Ishikawa (cell line): ENCODE measurements around the gene JMJD4.

Source experiments
- CEBPB ChIP-seq: IDR thresholded peaks from 2 replicates; pipeline ENCODE4 v1.6.1; 2012
- CREB1 ChIP-seq: IDR thresholded peaks from 2 replicates; pipeline ENCODE4 v1.6.1; 2012; ENCODE audit warnings: low read depth
- EGR1 ChIP-seq: IDR thresholded peaks from 2 replicates; pipeline ENCODE4 v1.6.1; 2012
- EP300 ChIP-seq: IDR thresholded peaks from 2 replicates; pipeline ENCODE4 v1.6.1; 2012; ENCODE audit warnings: borderline replicate concordance
- FOXM1 ChIP-seq: IDR thresholded peaks from 2 replicates; pipeline ENCODE4 v1.6.1; 2012; ENCODE audit warnings: low read depth, borderline replicate concordance
- NFIC ChIP-seq: IDR thresholded peaks from 2 replicates; pipeline ENCODE4 v1.6.1; 2012
- RAD21 ChIP-seq: IDR thresholded peaks from 2 replicates; pipeline ENCODE4 v1.6.1; 2012; ENCODE audit warnings: low read depth
- TAF1 ChIP-seq: IDR thresholded peaks from 2 replicates; pipeline ENCODE4 v1.6.1; 2012; ENCODE audit warnings: low read depth, mild to moderate bottlenecking
- TCF12 ChIP-seq: IDR thresholded peaks from 2 replicates; pipeline ENCODE4 v1.6.1; 2012; ENCODE audit warnings: low read depth
- TEAD4 ChIP-seq: IDR thresholded peaks from 2 replicates; pipeline ENCODE4 v1.6.1; 2012
- YY1 ChIP-seq: IDR thresholded peaks from 2 replicates; pipeline ENCODE4 v1.6.1; 2012; ENCODE audit warnings: low read depth
- ZBTB7A ChIP-seq: IDR thresholded peaks from 2 replicates; pipeline ENCODE4 v1.6.1; 2012; ENCODE audit warnings: low read depth
- TF ChIP-seq, protein P1 (sequence below): IDR thresholded peaks from 2 replicates; pipeline ENCODE4 v1.6.1; 2012
- TF ChIP-seq, protein P2 (sequence below): IDR thresholded peaks from 2 replicates; pipeline ENCODE4 v1.6.1; 2012
- TF ChIP-seq, protein P3 (sequence below): IDR thresholded peaks from 2 replicates; pipeline ENCODE4 v1.6.1; 2012; ENCODE audit warnings: low read depth, mild to moderate bottlenecking

Gene JMJD4

DNA sequence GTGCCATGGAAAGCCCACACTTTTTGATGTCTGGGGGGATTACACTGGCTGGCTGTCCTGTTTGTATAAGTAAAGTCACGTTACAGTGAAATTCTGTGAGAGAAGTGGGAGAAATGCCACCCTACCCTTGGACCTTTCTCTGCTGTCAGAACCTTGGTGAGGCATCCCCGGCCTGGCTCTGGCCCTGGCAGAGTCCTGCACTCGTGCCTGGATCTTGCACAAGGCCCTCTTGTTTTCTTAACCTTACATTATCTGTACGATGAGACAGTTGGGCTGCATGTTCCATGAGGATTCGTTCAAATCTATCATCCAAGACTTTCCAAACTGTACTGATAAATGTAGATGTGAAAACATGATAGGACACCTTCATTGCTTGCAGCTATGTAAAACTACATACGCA, 11.6 kb upstream of the JMJD4 start:
- TF ChIP-seq CREB1 (no peak), TAF1 (no peak), FOXM1 (no peak), TCF12 (no peak), NFIC (no peak), EGR1 (no peak), CEBPB (no peak), TEAD4 (no peak), YY1 (no peak), ZBTB7A (no peak)
- TF ChIP-seq, protein P1, sequence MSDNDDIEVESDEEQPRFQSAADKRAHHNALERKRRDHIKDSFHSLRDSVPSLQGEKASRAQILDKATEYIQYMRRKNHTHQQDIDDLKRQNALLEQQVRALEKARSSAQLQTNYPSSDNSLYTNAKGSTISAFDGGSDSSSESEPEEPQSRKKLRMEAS: no peak
- TF ChIP-seq, protein P2, sequence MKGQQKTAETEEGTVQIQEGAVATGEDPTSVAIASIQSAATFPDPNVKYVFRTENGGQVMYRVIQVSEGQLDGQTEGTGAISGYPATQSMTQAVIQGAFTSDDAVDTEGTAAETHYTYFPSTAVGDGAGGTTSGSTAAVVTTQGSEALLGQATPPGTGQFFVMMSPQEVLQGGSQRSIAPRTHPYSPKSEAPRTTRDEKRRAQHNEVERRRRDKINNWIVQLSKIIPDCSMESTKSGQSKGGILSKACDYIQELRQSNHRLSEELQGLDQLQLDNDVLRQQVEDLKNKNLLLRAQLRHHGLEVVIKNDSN: no peak
- TF ChIP-seq, protein P3, sequence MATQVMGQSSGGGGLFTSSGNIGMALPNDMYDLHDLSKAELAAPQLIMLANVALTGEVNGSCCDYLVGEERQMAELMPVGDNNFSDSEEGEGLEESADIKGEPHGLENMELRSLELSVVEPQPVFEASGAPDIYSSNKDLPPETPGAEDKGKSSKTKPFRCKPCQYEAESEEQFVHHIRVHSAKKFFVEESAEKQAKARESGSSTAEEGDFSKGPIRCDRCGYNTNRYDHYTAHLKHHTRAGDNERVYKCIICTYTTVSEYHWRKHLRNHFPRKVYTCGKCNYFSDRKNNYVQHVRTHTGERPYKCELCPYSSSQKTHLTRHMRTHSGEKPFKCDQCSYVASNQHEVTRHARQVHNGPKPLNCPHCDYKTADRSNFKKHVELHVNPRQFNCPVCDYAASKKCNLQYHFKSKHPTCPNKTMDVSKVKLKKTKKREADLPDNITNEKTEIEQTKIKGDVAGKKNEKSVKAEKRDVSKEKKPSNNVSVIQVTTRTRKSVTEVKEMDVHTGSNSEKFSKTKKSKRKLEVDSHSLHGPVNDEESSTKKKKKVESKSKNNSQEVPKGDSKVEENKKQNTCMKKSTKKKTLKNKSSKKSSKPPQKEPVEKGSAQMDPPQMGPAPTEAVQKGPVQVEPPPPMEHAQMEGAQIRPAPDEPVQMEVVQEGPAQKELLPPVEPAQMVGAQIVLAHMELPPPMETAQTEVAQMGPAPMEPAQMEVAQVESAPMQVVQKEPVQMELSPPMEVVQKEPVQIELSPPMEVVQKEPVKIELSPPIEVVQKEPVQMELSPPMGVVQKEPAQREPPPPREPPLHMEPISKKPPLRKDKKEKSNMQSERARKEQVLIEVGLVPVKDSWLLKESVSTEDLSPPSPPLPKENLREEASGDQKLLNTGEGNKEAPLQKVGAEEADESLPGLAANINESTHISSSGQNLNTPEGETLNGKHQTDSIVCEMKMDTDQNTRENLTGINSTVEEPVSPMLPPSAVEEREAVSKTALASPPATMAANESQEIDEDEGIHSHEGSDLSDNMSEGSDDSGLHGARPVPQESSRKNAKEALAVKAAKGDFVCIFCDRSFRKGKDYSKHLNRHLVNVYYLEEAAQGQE: no peak

DNA sequence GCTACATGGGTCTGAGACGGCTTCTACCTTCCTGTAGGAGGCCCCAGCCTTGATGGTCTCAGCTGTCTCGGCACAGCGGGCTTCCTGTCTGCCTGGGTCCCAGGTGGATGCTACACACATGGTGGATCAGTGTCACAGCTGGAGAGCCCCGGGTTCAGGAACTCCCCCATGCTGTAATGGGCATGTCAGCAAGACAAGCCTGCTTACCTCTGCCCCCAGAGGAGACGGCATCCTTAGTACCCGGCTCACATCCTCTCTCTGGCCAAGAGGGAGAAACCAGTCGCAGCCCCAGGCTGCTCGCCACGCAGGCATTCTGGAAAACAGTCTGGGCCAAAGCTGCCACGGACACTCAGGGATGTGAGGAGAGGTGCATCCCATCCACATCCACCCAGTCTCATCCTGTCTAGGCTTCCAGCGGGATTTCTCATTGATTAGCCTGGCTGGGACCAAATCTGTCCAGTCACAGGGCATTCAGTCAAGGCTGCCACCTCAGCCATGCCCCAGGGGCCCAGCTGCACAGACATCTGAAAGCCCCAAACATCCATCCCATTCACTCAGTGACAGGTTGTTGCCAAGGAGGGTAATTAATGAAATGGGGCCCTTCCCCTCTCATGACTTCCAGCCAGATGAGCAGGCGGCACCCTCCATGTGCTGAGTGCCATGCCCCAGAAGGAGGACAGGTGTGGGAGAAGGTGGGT, 10.6 kb upstream of the JMJD4 start:
- TF ChIP-seq NFIC: no peak
- TF ChIP-seq, protein P2: no peak
- TF ChIP-seq TAF1: no peak
- no peak for TF ChIP-seq YY1
- TF ChIP-seq FOXM1: no peak
- no peak for TF ChIP-seq EGR1
- no peak for TF ChIP-seq TCF12
- TF ChIP-seq CEBPB: no peak
- no peak for TF ChIP-seq TEAD4
- TF ChIP-seq, protein P3: no peak

DNA sequence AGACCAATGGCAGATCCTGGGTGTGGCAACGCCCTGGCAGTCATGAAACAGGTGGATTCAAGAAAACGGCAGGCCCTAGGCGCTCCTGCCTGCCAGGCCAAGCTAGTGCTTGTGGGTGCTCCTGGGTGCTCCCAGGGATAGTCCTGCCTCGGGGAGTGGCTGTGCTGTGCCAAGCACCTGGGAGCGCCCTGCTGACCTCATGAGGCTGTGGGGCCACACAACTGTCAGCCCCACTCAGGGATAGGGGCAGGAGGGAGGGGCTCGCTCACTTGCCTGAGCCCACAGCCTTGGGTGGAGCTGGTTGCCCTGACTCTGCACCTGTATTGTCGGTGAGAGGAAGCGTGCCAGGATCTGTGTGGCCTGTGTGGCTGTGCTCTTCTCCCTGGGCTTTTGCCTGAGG, 9.6 kb upstream of the JMJD4 start:
- TF ChIP-seq, protein P1: no peak
- TF ChIP-seq, protein P3: no peak
- TF ChIP-seq RAD21: no peak
- TF ChIP-seq NFIC: no peak
- no peak for TF ChIP-seq FOXM1

DNA sequence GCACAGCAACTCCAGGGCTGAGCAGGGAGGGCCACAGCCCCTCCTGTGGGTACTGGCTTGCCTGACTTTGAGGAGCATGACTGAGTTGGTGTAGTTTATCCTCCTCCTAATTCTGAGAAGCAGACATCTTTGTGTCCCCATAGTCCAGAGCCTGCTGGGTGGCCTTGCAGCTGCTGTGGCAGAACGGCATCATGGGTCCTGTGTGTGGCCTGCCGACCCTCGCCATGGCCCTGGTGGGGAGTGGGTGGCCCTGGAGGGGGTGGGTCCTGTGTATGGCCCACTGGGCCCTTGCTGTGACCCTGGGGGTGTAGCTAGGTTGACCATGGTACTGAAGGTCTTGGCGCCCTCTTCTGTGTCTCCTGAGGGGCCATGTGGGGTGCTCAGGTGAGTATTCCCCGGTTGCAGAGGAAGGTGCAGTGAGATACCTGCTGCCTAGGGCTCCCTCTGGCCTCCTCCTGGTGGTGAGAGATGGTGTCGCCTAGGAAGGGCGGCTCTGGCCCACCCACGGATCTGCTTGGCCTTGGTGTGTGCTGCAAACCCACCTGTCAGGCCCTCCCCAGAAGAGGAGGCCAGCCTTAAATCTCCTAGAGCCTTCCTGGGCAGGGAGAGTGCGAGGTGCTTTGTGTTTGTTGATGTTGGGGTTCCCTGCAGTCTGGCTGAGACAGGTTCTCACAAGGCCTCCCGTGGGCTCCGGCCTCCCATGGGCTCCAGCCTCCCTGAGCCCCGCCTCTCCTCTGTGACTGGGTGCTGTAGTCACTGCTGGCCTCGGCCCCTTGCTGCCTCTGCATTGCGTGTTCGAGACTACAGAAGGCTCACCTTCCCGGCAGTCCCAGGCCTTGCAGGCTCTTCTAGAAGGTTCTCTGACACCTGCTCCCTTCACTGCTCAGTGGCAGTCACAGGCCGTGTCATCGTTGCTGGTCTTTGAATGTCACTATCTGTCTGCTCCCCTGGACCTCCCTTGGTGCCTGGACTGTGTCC, 7.9 kb upstream of the JMJD4 start:
- TF ChIP-seq FOXM1 (no peak), CEBPB (no peak), TEAD4 (no peak), TAF1 (no peak), CREB1 (no peak), EGR1 (no peak), TCF12 (no peak), YY1 (no peak), ZBTB7A (no peak), RAD21 (no peak), NFIC (no peak), EP300 (no peak)
- TF ChIP-seq, protein P1: no peak
- TF ChIP-seq, protein P3: no peak
- TF ChIP-seq, protein P2: no peak
